HK-2 (cell line): Measurements from ENCODE around the gene BCR.

ENCODE experiments used
- DNase-seq: peaks from one replicate; pipeline ENCODE4 v3.0.0-alpha.2; 2018; ENCODE audit not compliant: unreplicated experiment

BCR gene

DNA sequence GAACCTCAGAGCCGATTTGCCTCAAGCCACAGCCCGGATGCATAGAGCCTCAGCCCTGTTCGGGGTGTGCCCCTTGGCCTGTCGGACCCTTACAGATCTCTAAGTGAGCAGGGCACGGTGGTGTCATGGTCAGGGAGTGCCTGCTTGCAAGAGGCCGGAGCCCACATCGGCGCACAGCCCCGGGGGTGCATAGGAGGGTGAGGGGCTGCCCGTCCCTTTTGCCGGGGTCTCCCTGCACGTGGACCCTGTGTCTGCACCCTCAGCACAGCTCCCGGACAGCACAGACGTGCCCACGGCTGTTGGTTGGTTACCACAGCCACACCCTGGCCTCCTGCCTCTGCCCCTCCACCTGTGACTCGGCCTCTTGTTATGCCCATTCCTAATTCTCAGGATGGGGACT is 28.5 kb upstream of the BCR start:
- no peak for DNase-seq

DNA sequence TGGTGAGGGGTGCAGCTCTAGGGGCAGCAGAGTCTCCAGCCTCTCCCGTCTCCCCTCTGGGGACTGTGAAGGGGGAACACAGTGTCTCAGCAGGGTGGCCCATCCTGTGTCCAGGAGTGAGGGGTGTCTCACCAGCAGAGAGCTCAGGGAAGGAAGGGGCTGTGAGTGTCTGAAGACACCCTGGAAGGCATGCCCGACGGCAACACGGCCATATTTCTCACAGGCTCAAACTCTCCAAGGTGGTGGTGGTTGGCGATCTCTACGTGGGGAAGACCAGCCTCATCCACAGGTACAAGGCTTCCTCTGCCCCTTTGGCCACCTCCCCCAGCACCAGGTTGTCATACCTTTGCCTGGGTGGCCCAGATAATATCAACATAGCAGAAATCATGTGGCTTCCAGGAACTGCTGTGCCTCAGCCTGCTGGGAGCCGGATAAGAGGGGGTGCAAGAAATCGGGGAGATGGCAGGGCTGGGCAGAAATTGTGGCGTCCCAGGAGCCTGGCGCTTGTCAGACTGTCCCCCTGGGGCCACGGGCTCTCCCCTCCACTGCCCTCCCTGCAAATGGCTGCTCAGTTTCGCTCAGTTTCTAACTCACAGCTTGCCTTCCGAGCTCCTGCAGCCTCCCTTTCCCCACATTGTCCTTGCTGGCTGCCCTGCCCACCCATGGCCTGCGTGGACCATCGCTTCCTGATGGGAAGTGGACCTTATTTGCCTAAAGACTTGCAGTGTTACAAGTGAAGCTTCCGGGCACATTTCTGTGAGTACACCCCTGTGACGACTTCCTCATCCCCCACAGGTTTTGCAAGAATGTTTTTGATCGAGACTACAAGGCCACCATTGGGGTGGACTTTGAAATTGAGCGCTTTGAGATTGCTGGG is 27.8 kb upstream of the BCR start:
- DNase-seq = no peak

- no peak for DNase-seq
Observed at GRCh38 chr22:23153994-23154393, 26.3 kb upstream of the BCR start.

- DNase-seq = no peak
Observed at GRCh38 chr22:23154461-23154860, 25.8 kb upstream of the BCR start.

DNA sequence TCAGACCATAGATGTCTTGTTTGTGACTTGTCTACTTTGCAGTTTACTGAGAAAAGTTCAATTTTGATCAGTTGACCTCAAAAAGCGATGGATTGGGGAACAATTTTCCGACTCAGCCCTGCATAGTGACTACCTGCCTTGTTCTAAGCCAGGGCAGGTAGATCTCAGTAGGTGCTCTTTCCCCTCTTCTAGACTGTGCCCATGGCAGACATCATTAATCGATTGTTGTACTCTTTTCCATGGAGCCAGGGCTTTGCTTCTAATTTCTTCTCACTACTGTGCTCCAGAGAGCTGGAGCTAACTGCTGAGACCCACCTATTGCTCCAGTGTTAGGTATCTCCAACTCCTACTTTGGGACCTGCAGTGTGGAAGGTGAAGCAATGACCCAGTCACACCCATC is 25.2 kb upstream of the BCR start:
- DNase-seq = no peak

GRCh38 chr22:23155831-23156230 is 24.5 kb upstream of the BCR start:
- DNase-seq = no peak

DNA sequence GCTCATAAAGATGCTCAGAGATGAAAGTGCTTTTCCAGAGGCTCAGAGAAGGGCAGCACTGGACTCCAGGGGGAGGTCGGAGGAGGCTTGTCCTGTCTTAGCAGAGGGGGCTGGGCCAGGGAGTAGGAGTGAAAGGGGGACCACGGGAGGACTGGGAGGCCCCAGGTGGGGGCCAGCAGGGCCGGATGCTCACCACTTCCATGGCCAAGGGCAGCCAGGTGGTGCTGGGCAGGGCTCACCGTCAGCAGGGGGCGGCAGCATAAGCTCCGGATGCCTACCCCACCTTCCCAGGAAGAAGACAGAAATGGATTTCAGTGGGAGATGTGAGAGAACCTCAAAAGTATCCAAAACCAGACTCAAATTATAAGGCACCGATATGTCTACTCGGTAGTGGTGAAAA is 24.0 kb upstream of the BCR start:
- no peak for DNase-seq

- DNase-seq = no peak
Observed at GRCh38 chr22:23157560-23158515, 22.5 kb upstream of the BCR start.

- DNase-seq = no peak
Observed at GRCh38 chr22:23158516-23159290, 21.6 kb upstream of the BCR start.

DNA sequence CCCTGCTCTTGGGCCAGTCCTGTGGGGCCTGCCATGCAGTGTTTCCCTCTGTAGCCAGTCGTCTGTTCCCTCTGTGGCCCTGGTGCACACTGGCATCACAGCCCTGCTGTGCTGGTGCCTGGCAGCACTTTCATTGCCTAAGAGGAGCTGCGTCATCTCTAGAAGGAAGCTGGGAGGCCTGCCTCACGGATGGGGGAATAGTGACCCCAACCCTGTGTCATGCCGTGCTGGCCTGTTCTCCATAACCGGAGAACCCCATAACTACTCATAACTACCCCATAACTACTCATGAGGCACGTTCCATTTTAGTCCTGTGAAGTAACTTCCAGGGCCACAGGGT is 21.0 kb upstream of the BCR start:
- DNase-seq = no peak

- no peak for DNase-seq
Observed at GRCh38 chr22:23161029-23161428, 19.3 kb upstream of the BCR start.

DNA sequence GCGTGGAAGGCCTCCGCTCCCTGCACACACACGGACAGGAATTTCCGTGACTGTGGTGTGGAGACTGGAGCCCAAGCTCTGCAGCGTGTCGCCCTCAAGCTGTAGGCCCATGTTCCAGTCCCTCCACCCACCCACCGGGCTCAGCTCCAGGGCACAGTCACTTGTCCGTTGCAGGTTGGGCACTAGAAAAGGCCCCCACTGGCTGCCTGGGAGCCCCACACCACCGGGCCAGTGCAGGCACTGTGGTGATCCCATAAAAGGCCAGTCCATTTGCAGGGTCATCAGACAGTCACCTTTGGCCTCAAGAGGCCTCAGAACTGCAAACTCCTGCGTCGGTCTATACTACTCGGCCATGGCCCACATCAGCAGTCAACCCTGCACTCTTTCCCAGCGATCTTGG is 18.7 kb upstream of the BCR start:
- DNase-seq = no peak

GRCh38 chr22:23163665-23164064 is 16.6 kb upstream of the BCR start:
- DNase-seq = no peak

DNA sequence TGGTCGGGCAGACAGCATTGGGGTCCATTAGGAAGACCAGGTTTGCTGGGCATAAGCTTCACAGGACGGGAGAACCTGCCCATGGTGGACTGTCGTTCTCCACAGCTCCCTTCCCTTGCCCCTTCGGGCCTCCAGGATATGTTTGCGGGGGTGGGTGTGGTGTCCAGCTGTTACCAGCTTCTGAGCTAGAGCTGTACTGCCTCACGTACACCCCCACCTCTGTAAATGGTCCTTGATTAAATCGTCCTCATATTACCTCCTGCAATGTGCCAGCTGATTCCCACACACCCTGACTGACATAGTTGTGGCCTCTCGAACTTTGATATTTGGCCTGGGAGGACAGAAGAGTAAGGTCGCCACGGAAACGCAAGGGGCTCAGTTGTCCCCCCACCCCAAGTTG is 16.2 kb upstream of the BCR start:
- DNase-seq = no peak

GRCh38 chr22:23166042-23166831 is 14.1 kb upstream of the BCR start:
- no peak for DNase-seq

GRCh38 chr22:23166841-23167616 is 13.3 kb upstream of the BCR start:
- no peak for DNase-seq

DNA sequence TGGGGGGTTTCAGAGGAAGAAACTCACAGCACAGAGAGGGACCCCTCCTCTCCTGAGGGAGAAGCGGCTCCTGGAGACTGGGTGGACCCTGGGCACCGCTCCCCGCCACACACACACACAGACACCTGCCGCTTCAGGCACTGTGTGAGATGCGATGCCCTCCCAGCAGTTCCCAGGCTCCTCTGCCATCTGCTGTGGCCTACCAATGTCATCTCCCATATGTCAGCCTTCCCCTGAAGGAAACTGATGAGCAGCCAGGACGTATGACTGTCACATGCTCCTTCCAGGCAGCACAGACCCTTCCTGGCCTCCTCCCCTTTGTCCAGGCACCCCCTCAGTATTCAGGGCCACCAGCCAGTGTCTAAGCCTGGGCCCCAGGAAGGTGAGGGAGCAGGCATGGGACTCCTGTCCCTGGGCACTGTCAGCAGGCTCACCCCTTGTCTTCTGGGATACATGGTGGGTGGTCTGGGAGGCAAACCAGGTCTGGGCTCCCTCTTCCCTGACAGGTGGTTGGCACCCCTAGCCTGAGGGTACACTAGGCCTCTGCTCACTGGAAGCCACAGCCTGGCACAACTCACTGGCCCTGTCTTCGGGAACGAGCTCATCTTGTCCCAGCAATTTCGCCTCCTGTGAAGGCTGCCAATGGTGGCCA is 11.8 kb upstream of the BCR start:
- no peak for DNase-seq

DNA sequence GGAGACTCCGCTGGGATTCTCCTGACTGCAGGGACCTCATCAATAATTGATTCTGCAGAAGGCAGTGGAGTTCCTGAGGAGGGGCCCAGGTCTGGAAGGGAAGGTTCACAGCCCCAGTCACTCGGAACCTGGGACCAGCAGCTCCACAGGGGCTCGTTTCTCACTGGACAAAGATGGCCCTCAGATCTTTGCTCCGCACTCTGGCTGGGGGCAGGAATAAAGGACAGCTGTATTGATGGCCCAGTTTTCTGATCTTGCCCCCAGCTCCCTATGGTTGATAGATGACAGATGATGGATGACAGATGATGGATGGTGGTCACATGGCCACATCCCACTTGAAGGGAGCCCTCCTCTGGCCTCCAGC is 11.3 kb upstream of the BCR start:
- no peak for DNase-seq

DNA sequence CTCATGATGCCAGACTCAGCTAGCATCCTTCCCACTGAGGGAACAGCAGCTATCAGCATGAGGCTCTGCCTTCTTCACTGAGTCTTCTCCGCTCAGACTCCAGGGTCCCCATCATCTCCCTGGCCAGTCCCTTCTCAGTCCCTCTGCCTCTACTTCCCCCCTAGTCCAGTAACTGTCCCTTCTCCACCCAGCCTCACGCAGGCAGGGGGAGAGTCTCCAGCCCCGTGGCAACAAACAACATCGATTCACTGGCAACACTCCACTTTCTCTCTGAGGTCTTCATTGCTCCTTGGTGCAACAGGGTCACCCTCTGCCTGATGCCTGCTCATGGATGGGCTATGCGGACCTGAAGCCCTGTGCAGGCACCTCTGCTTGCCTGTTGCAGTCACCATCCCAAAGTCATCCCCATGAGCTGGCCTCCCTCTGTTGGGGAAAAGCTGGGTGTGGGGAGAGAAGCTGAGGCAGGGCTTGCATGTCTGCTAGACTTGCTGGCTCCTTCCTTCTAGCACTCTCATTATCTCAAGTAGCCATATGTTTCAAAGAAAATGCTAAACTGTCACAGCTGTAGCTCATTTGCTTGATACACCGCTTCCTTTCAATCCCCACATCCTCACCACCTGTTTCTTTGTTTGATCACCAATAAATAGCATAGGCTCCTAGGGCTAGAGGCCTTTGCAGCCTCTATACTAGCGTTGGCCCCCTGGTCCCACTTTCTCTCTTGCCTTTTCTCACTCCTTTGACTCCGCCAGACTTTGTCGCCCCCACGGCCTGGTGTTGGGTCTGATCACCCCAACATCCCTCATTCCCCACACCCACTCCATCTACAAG is 4.3 kb upstream of the BCR start:
- no peak for DNase-seq
